ENCODE data around the gene HMGXB3.

HMGXB3 gene

GRCh38 chr5:150059623-150060022, 59.1 kb downstream of the HMGXB3 start:
- DNase-seq (ENCODE audit: extremely low read depth, low read depth), result no peak
- TF ChIP-seq CTCF (IDR thresholded peaks at IDR 0.05; ENCODE audit: low read depth, low read length), result no peak

- TF ChIP-seq CTCF (IDR thresholded peaks at IDR 0.05; ENCODE audit: low read depth, low read length), result no peak
- no peak for DNase-seq (ENCODE audit: extremely low read depth, low read depth)
These were observed 59.9 kb downstream of the HMGXB3 start for GRCh38 chr5:150060471-150060870.

- no peak for DNase-seq (ENCODE audit: extremely low read depth, low read depth)
- TF ChIP-seq CTCF (IDR thresholded peaks at IDR 0.05; ENCODE audit: low read depth, low read length), result no peak
These were observed 61.0 kb downstream of the HMGXB3 start for GRCh38 chr5:150061538-150061995.

- no peak for TF ChIP-seq CTCF (IDR thresholded peaks at IDR 0.05; ENCODE audit: low read depth, low read length)
- DNase-seq (ENCODE audit: extremely low read depth, low read depth), result no peak
These were observed 61.8 kb downstream of the HMGXB3 start for GRCh38 chr5:150062216-150062922.

- DNase-seq (ENCODE audit: extremely low read depth, low read depth), result no peak
- no peak for TF ChIP-seq CTCF (IDR thresholded peaks at IDR 0.05; ENCODE audit: low read depth, low read length)
These were observed 63.1 kb downstream of the HMGXB3 start for GRCh38 chr5:150063638-150064037.

- DNase-seq (ENCODE audit: extremely low read depth, low read depth), result no peak
- TF ChIP-seq CTCF (IDR thresholded peaks at IDR 0.05; ENCODE audit: low read depth, low read length), result no peak
These were observed 64.2 kb downstream of the HMGXB3 start for GRCh38 chr5:150064681-150065220.

GRCh38 chr5:150065346-150065745, 64.8 kb downstream of the HMGXB3 start:
- no peak for DNase-seq (ENCODE audit: extremely low read depth, low read depth)
- no peak; the same call in 1 of the 2 replicates for TF ChIP-seq CTCF (IDR thresholded peaks at IDR 0.05; ENCODE audit: low read depth, low read length)
